GM19023 (cell line): ENCODE results near the gene GLI3.

Source experiments
- ATAC-seq: cut with Tn5 transposase; IDR thresholded peaks from one replicate; pipeline ENCODE4 v1.9.1; 2021; ENCODE audit warnings: mild to moderate bottlenecking, moderate library complexity; ENCODE audit not compliant: unreplicated experiment

The GLI3 gene

DNA sequence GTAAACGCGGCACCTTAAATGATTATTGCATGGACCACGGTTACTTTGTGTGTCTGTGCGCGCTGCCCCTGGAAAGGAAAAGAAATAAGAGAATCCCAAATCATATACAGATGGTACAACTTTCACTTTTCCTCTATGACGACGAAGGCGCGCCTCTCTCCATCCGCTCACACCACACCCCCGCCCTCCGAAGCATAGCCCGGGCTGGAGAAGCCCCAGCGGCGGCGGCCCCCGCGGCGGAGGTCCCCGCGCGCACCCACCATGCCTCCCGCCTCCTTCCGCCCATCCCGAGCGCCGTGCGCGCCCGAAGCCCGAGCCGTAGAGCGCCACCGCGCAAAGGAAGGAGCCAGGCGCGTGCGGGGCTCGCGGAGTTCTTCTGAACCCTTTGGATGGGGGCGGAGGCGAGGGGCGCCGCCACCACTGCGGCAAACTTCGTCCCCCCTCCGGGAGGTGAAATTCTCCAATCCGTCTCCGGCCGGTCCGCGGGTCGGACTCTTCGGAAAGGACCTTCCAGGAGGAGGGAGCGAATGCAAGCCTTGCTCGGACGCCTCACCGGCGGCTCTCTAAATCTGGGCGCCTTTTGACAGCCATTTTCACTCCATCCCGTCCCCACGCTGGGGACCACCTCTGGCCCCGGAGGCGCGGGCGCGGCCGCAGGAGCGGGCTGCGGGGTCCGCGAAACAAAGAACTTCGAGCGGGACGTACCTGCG is 588 bp downstream of the GLI3 start:
- no peak for ATAC-seq

DNA sequence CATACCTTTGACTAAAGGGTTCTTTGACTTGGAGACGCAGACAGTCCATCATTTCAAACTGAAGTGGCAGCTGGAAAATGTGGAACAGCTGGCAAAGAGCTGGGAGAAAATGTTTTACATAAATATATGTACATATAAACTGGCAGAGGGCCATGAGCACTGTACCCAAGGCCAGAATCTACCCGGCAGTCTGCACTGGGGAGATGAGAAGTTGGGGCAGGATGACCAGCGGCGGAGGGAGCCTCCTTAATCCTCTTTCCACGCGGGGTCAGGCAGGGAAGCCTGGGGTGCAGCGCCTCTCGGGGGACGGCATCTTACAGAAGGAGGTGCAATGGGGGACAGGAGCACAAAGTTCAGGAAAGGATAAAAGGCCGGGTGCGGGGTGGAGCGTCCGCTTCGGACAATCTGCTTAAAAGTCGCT is 1.3 kb downstream of the GLI3 start:
- no peak for ATAC-seq

DNA sequence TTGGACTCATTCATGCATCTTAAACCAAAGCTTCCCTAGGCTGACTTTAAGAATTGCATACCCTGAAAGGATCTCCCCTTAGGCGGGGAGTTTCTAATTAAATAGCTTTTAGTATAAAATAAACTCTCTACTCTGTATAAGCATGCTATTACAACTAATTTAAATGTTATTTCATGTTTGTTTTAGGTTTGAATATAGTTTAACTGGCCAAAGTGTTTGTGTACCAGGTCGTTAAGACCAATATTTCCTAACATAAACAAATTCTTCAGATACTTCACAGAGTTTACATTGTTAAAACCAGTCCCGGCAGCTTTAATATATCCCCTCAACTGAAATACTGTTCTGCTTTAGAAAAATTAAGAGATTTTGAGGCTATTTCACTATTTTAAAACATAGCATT is 2.3 kb downstream of the GLI3 start:
- no peak for ATAC-seq

DNA sequence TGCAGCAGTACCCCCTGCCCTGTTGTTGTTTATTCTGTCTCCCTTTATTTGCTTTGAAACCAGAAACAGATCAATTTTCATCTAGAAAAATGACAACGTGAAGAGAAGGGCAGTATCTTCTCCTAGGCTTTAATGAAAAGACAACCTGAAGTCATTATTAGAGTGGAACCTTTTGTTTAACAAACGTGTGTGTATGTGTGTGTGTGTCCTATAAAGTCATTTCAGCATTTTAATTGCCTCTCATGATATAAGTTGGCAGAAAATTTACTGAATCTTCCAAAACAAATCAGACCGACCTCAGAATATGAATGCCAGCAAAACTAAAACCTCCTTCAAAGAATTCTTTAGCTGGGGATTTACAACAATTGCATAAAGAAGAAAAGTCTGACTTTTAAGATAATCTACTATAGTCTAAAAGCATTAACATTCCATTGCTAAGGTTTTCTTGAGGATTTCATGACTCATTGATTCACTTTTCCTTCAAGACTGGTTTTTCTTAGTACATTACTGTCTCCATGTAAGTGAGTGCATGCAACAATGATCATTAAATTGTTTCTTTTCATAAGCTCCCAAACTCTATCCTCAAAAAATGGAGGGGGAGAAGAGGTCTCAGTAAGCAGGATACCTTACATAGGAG is 3.2 kb downstream of the GLI3 start:
- ATAC-seq: no peak

DNA sequence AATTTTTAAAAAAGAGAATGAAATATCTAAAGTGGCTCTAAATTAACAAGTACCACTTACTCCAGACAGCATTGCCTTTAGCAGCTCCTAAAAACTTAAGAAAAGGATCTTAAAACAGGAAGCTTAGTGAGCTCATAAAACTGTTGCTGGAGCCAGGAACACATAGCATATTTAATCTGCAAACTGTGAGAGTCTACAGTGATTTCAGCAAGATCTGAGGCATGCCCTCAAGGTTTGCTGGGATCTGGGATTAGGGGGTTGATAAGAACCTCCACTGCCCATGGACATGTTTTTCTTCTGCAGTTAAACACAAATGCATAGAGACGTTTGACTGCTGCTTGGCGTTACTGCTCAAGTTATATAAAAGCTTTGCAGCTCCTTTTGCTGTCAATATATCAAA is 3.8 kb downstream of the GLI3 start:
- no peak for ATAC-seq

DNA sequence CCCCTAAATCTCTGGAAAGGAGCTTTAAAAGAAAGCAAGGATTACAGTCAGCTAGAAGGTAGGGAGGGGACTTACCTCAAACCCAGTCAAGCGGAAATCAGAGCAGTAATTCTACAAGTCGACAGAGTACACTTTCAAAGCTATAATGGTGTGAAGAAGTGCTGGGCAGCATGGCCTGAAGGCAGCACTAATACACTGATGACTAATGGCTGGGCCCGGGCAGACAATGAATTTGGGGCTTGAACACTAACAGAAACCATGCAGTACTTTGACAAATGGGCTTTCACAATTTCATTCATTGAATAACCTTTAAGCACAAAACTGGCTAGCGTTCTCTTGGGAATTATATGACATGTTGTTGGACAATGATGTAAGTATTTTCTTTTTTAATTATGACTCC is 4.7 kb downstream of the GLI3 start:
- ATAC-seq: no peak

DNA sequence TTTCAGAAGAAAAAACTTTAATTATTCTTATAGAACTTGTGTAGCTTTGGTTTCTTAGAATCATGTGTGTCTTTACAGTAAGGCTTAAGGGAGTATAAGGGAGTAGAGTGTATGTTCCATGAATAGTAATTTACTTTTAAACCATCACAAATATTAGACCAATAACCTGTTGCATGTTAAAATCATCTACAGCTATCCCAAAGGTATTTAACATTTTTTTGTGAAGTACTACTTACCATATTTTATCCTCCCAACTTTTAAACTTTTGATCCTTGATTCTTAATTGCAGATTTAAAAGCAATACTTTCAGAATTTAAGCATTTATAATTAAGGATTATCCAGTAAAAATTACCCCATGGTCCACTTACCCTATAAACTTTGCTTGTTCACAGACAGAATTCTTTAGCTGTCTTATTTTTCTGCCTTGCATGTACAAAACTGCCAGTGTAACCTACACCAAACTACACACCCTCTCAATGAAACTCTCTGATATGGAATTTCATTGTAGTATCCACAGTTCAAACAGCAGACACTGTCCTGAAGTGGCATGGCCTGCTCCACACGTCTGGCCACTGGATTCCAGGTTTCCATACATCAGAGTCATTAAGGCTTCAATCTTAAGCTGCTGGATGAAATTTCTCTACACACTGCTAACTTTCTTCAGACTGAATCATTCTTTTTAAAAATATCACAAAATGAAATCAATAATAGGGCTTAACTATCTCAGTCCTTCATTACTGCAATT is 5.8 kb downstream of the GLI3 start:
- no peak for ATAC-seq

DNA sequence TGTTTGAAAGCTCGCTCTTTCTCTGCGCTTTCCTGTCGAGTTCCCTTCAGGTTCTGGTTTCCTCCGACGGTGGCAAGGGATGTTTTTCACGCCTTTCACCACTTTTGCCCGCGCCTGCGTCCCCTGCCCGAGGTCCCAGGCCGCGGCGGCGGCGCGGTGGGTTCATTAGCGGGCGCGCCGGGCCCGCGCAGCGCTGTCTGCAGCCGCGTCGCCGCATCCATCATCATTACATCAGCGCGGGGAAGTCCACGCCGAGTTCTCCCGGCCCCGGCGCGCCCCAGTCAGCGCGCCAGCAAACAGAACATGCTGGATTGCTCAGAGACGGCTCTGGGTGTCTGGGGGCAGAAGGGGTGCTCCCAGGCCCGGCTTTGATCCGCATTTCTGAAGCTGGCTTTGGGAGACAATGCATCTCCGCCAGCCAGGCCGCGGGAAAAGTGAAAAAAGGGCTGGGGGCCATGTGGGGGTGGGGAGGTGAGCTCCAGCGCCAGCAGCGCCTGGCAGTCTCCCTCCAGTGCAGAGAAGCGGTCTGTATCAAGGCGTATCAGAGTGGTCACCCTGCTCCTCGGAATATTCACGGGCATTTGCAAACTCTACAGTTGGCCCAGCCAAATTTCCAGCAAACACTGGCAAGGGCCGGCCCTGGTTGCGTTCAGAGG is 8.9 kb downstream of the GLI3 start:
- ATAC-seq: no peak

DNA sequence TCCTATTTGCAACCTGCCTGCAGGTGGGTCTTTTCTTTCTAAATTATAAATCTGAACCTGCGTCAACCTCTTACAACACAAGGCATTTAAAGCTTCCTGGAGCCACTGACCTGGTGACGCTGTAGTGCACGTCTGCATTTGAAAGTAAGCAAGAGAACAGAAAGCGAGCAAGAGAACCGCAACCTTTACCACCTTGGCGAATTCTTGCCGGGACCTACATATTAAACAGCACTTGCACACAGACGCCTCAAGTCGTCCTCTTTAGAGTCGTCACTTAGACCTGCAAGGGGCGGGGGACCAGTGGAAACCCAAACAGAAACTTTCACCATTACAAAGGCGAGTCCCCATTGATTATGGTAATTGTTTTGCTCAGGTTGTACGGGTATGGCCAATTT is 9.5 kb downstream of the GLI3 start:
- no peak for ATAC-seq

DNA sequence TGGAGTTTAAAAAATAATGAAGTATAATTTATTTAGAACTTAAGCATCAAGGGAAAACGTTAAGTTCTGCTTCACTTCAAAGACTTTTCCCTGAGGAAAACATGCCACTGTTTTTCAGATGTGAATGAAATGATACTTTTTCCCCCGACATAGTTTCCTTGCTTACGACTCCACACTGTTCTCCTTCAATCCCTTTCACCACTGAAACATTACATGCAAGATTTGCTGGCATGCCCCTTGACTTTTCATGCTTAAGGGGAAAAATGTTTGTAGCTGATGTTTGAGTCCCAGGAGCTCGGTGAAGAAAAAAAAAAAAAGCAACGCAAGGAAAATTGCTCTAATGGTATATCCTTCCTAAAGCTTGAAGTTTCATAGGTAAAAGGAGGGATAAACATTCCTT is 10.0 kb downstream of the GLI3 start:
- ATAC-seq: no peak

DNA sequence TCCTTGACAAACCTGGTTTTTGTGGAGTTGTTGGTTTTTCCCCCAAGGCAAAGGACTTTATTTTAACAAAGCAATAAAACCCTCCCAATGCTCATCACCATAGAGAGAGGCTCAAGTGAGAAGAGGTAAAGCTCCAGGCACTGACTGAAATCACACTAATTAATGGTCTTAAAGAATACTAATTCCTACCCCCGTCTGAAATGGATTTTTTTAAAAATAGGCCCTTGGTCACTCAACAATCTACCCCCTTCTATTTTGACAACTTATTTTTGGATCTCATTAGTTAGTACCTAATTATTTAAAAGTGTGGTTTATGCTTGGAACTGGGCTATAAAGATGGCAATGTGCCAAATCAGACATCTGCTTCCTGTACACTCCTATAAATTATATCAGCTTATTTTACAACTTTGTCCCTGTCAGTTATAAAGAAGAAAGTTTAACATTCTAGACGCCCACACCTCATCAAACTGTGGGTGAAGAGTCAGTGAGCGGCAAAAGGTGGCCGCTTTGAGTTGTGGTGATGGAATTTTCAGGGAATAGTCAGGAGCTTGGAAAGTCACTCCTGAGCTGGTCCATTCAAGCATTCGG is 10.6 kb downstream of the GLI3 start:
- no peak for ATAC-seq

DNA sequence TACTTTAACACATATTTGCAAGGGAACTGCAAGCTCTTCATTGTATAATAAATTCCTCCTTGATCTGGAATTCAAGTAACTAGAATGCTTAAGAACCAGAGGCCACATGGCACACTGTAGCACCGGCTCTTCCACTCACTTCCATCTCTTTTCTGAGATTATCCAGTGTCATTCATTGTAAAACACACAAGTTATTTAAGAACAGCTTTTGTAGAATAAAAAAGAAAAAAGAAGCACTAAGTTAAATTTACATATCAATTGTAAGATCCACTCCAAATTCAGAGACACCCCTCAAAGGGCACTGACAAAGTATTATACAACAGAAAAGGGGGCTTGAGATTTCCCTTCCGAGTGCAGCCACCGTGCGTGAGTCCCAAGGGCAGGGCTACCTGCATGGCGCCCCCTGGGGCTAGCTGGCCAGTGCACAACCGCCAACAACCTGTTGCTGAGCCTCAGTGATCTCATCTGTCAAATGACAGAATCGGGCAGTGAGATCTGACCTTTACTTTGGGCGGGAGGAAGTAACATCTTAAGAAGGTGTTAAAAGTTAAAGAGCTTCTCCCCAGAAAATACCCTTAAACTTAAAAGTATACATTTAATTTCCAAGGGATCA is 12.5 kb downstream of the GLI3 start:
- no peak for ATAC-seq

DNA sequence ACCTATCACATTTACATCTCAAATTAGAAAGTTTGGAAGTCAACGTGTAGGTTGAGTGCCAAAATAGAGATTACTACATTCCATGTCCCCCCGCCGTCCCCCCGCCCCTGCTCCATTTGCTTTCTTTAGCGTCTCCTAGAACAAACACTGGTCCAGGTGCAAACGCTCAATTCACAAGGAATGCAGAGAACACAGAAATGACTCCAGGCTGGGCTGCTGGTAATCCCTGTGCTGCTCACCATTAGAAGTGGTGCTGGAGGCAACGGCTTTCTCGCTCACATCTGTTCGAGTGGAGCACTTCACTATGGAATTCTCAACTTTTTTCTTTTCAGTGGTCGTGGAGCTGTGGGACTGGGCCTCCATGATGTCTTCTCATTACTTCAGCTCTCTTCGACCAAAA is 14.1 kb downstream of the GLI3 start:
- no peak for ATAC-seq

DNA sequence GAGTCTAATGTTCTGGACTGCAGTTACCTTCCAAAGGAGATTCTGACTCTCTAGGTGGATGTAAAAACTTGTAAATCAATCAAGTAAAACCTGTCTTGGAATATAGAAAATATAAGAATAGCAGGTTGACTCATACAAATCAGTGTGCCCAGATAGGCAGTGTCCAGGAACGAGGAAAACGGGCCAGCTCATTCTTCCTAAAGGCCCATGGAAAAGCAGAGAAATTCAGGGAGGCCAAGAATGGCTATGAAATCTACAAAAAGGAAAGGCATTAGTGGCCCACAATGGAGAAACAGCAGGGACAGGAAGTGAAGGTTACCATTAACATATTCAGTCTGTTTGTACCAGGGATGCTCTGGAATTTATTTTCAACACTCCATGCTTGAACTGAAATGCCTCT is 14.9 kb downstream of the GLI3 start:
- ATAC-seq: no peak

DNA sequence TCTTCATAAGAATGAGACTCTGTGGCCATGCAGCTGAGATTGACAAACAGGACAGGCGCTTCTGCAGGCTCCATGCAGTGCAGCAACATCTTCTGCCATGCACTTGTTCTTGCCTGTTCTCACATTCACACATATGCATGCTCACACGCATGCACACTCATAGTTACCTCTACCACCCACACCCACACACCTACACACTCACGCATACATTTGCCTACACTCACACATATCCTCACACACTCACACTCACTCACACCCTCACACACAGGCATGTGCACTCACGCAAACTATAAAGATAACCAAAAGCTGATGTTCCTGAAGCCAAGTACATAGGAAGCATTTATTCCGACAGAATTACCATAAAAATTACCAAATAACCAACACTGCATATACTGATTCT is 15.7 kb downstream of the GLI3 start:
- ATAC-seq: no peak

DNA sequence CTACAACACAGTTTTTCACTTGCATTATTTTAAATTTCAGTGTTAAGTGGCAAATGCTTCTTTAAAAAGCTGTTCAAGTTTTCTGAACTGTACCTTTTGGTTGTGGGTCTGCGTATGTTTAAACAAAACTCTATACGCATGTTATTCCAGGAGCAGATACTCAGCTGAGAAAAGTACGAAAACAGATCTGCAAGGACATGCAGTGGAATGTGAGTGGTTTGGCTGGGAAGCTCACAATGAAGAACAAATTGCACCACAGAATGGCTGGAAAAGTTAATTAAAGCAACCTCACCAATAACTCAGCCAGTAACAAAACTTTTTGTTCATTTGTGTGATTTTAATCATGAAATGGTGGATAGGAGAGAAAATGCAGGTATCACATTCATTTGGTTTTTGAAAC is 17.6 kb downstream of the GLI3 start:
- no peak for ATAC-seq

DNA sequence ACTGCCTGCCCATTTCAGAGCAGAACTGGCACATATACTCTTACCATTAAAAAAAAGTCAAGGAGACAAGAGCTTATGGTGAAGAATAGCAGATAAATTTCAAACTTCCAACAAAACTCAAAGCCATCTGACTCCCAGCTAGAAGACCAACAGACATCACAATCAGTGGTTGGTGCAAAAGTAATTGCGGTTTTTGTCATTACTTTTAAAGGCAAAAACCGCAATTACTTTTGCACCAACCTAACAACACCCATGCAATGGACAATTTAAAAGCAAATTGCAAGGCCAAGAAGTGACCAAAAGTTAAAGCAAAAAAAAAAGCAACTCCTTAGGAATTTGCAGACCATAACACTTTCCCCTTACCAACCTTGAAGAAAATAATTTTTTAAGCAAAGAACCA is 18.8 kb downstream of the GLI3 start:
- ATAC-seq: no peak

DNA sequence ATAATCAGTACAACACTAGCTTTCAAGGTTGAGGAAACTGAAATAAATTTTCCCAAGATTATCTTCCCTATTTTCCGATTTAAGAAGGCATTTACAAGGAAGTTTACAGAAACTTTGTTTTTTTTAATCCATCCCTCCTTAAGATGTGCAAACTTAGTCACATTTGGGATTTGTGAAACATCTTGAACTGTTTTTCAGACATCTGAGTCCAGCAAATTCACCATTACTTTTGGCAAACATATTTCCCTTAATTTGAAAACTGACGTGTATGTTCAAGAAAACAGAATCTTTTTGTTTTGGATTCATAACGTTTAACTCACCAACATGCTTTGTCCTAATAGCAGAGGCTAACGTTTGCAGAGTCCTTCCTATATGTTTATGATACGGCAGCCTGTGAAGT is 19.5 kb downstream of the GLI3 start:
- no peak for ATAC-seq

DNA sequence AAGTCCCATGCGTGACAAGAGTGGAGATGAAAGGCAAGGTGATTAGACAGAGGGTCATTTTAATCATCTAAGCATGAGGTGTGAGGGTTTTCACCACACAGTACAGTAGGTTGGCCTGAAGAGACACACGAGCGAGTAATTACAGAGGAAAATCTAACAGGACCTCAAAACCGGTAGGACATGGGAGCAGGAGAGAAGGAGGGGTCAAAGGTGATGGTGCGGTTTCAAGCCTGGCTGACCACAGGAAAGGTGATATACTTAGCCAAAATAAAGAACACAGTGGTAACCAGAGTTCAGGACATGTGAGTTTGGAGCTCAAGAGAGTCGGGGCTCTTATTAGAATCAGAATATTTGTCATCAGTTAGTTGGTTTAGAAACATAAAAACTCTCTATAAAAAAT is 20.0 kb downstream of the GLI3 start:
- ATAC-seq: no peak

DNA sequence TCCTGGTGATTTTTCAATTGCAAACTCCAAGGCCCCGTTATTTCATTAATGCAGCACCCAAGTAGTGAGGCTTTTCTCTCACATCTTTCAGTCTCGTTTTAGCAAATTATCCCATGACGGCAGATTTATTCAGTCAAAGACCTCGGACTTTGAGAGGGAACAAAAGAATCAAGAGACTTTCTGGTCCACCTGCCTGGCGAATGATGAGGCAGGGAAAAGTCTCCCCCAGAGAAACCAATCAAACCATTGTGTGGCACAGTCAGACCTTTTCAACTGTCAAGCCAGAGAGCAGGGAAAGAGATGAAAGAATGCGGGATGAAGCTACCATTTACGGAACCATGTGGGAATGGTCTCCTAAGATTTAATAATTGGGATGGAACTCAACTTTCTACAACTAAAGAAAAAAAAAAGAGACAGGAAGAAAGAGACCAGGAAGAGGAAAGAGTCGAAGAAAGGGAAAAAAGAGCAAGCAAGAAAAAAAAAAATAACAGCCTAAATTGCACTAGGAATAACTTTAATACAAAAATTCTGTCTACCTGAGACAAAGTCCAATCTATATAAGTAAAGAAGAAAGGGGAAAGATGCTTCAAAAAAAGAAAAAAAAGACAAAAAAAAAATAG is 22.8 kb downstream of the GLI3 start:
- no peak for ATAC-seq

DNA sequence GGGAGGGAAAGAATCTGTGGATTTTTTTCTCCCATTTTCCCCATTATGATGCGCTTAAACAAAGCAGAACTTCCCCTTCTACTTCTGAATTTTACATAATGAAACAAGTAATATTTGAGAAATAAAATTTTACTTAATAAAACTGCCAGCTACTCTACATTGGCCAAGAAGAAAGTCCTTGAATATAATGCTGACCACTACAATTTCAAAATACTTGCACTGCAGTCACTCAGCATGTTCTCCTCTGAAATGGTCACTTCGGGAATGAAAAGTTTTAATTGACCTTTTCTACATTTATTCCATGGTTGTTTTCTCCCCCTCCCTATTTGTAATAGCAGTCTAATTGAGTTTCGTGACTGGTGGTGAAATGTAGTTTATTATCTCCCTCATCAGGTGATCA is 23.9 kb downstream of the GLI3 start:
- ATAC-seq: no peak
